HG02884 (cell line): ENCODE data around the gene CFAP251.
"Not testable (repeated sequence)": the region's sequence is repeated elsewhere in the genome, so short reads cannot be mapped to it uniquely, and the experiment has no call there.

Experiments
- ATAC-seq: cut with Tn5 transposase; IDR thresholded peaks from one replicate; pipeline ENCODE4 v1.9.1; 2021; ENCODE audit warnings: mild to moderate bottlenecking, moderate library complexity; ENCODE audit not compliant: unreplicated experiment

The CFAP251 gene

GRCh38 chr12:121974026-121974985, 55.9 kb downstream of the CFAP251 start:
- no peak for ATAC-seq

DNA sequence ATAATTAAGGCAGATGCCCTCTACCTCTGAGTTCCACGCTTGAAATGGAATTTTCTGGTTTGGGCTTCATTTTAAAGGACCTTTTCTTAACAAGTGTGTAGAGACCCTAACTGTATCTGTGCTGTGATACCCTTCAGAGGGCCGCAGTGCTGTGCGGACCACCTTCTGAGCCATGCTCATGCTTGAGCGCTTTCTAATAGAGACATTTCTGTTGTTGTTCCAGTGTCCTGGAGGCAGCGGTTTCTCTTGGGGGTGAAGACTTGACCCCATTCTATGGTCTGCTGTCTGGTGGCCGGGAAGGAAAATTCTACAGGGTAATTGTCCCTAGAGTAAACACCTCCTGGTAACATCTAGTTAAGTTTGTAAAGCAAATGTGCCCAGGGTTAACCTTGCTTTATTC, 56.6 kb downstream of the CFAP251 start:
- ATAC-seq: no peak

DNA sequence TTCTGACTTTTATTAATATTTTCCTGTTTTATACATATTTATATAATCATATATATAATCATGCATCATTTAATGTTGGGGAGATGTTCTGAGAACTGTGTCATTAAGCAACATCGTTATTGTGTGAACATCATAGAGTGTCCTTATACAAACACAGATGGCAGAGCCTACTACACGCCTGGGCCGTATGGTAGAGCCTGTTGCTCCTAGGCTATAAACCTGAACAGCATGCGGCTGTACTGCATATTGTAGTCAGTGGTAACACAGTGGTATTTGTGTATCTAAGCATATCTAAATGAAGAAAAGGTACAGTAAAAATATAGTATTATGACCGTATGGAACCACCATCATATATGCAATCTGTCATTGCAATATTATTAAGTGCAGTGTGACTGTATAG, 58.6 kb downstream of the CFAP251 start:
- ATAC-seq: no peak

GRCh38 chr12:121980191-121980891, 61.9 kb downstream of the CFAP251 start:
- ATAC-seq: peak; percentile 59

- no peak for ATAC-seq
Measured at GRCh38 chr12:121980892-121981272, 62.5 kb downstream of the CFAP251 start.

DNA sequence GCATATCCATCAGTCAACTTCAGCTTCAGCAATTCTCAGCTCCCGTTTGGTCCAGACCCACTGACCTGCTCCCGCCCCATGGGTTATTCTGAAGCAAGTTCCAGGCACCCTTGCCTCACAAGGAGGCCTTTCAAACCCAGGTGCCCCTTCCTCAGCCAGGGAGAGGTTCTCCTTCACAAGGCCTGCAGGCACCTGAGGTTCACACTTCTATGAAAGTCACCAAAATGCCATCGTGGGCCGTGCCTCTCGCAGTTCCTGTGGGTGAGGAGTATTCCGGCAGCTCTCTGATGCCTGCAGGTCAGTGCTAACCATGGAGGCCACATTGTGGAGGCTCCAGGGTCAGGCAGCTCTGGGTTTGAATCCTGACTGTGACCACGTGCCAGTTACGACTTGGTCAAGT, 63.1 kb downstream of the CFAP251 start:
- ATAC-seq: no peak

- no peak for ATAC-seq
Measured at GRCh38 chr12:121982950-121983349, 64.6 kb downstream of the CFAP251 start.

GRCh38 chr12:121983536-121984210, 65.3 kb downstream of the CFAP251 start:
- no peak for ATAC-seq

- no peak for ATAC-seq
Measured at GRCh38 chr12:121986489-121987245, 68.3 kb downstream of the CFAP251 start.

- ATAC-seq: not testable (repeated sequence)
Measured at GRCh38 chr12:121988519-121988918, 70.1 kb downstream of the CFAP251 start.

- ATAC-seq: no peak
Measured at GRCh38 chr12:121989276-121990113, 71.1 kb downstream of the CFAP251 start.

DNA sequence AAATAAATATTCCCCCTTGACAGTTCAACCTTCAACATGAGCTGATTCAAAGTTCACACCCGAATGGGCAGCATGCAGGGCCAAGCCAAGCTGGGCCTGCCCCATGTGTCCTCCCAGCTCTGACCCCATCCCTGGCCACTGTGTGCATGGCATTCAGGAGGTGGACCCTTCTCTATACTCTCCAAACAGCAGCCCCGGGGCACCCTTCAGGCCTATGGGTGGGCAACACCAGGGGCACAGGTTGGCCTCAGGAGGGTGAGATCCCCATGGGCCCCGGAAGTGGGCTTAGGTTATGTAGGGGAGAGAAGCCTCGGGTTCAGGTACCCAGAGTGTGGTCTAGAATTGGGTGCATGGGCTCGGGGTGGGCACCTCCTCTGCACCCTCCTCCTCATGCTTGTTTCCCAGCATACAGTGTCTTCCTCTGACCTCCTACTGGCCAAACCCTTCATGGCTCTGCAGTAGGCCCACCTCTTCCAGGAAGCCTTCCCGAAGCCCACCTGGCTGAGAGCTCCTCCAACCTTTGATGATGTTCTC, 71.8 kb downstream of the CFAP251 start:
- ATAC-seq: no peak

- ATAC-seq: peak; percentile 55
Measured at GRCh38 chr12:121990692-121991603, 72.6 kb downstream of the CFAP251 start.

DNA sequence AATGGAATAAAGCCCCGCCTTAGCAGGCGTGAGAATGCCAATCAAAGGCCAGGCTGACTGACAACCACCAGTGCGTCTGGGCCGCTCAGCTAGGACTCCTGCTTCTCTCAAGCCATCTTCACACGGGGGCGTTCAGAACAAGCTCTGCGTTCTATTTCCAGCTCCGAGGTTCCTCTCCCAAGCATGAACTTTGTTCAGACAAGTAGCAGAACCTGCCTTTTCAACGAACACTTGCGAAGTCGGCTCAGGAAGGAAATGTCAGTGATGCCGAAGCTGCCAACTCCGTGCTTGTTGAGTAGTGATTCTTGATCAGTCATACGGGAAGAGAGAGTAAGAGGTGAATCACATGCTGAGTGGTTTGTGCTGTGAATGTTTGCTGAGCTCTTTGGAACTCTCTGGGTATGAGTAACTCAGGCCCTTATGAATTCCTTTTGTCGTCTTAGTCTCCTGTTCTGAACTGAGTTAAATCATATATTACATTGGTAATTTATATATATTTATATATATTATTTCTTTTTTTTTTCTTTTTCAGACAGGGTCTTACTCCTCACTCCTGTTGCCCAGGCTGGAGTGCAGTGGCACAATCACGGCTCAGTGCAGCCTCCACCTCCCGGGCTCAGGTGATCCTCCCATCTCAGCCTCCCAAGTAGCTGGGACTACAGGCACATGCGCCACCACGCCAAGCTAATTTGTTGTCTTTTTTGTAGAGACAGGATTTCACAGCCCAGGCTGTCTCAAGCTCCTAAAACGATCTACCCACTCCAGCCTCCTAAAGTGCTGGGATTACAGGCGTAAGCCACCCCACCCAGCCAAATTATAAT, 73.9 kb downstream of the CFAP251 start:
- ATAC-seq: peak; percentile 79

- no peak for ATAC-seq
Measured at GRCh38 chr12:121996050-121996944, 77.9 kb downstream of the CFAP251 start.

- ATAC-seq: no peak
Measured at GRCh38 chr12:121996945-121997612, 78.7 kb downstream of the CFAP251 start.
